Left ventricle myocardium superior (tissue), 1 donor: Measurements from ENCODE around the gene PARP8. TPM values are rescaled to one million over a fixed set of nuclear protein-coding genes. Genes with fewer than 3 reads are reported as not detected.

Experiments used
- ATAC-seq: fragments of 200-7000 bp; cut with Tn5 transposase; one replicate; pipeline ENCODE4 v1.9.1; 2020; ENCODE audit warnings: mild to moderate bottlenecking, moderate library complexity
- DNase-seq: peaks from one replicate; pipeline ENCODE4 v3.0.0-alpha.2; 2020
- intact Hi-C: fragments of 100-400 bp; cut with micrococcal nuclease; formaldehyde crosslinking; loops from one replicate; pipeline ENCODE4 v1.11.0; 2022
- total RNA-seq: library from RNA; stranded (reverse); fragmentation: NEBNext Ultra II Directional; extraction: Animal tissue kit (Norgen Biotek cat#: 25700); gene quantifications from one replicate; pipeline ENCODE4 v1.2.1, GENCODE V29; 2021
- donor health status: DM: no; HTN: yes; CAD: no; lungs with severe emphysema.

The PARP8 gene
- total RNA-seq, 1 donor from 2014 or later: 6.2 TPM

DNA sequence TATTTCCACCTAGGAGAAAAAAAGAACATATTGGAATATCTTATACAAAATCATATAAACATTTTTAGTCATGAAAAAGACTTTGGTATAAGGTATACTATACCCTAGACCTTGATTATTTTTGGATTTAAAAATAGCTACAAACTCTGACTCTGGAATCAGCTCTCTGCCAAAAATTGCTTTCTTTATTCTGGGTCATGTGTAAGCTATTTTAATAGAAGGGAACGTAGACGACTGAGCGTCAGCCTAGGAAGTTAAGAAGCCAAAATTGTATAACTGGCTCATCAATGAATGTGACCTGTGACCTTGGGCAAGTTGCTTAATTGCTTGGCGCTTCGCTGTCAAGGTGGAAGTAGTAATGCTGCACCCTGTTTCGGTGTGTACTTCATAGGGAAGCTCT is 157.1 kb downstream of the PARP8 start:
- peak; percentile 79 for ATAC-seq
- no peak for DNase-seq
- intact Hi-C loops: no loop called here

- peak; percentile 51 for ATAC-seq
- intact Hi-C loops: no loop called here
- DNase-seq: no peak
Observed at GRCh38 chr5:50824109-50824508, 157.7 kb downstream of the PARP8 start.

DNA sequence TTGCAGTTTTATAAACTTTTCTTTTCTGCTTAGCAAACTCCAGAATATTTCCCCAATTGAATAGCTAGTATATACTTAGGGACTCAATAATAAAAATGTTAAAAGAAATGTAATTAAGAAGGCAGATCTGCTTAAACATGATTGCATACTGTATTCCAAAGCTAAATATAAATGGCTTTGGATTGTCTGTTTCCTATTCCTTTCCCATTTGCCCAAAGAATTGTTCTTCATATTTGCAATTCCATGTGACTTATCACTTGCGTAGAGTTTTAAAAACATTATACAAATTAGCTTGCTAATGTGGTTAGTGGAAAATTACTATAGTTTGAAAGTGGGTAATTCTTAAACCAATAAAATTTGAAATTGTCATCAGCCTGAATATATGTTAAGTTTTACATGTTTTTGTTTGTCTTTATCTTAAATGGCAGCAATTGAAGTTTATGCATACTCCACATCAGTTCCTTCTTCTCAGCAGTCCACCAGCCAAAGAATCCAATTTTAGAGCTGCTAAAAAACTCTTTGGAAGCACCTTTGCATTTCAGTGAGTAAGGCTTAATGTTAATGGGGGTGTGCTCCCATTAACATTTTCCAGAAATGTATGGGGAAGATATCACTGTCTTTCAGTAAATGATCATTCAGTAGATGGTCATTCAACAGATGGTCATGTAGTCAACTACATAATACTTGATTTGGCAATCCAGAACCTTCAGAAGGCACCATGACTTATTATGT is 161.2 kb downstream of the PARP8 start:
- DNase-seq (no peak), ATAC-seq (no peak)
- intact Hi-C loops: no loop called here

DNA sequence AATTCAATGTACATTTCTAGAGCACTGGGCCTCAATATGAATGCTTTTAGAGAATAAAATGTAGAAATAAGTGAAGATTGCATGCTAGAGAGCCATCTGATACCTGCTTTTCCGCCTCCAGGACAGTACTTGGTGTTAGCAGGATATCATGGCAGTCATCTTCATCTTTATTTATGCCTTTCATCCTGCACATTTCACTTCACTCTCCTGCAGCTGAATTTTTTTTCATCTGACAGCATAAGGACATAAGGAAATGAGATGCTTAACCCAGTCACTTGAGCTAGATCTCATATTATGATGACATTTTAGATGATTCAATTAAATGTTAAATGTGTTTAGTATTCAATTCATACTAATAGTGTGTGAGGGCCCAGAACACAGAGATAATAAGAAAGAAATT is 162.6 kb downstream of the PARP8 start:
- ATAC-seq (no peak), DNase-seq (no peak)

GRCh38 chr5:50832657-50833284 is 166.3 kb downstream of the PARP8 start:
- DNase-seq (no peak), ATAC-seq (no peak)
- intact Hi-C loops: no loop called here

More for the DNA sequence above, 162.6 kb downstream of the PARP8 start:
- intact Hi-C loops: no loop called here

- DNase-seq (no peak), ATAC-seq (no peak)
- intact Hi-C loops: no loop called here
Observed at GRCh38 chr5:50836356-50836755, 169.9 kb downstream of the PARP8 start.

GRCh38 chr5:50839472-50839871 is 173.0 kb downstream of the PARP8 start:
- DNase-seq: no peak
- ATAC-seq: no peak
- intact Hi-C loops: no loop called here

DNA sequence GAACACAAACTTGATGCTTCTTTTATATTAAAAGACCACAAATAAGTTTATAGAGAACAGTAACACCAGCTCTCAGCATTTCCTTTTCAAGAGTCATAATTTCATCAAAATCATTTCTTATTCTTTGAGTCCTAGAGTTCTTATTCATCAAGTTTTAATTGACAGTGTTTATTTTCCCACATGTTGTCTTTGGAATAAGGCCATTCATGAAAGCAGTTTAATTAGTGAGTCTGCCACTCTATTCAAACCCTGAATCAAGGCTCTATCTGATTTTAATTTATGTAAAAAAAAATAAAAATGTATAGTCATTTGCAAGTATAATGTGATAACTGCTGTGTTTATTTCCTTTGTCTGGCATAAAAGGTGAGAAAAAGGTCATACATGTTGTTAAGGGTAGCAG is 176.7 kb downstream of the PARP8 start:
- intact Hi-C loops: no loop called here
- no peak for ATAC-seq
- DNase-seq: no peak

DNA sequence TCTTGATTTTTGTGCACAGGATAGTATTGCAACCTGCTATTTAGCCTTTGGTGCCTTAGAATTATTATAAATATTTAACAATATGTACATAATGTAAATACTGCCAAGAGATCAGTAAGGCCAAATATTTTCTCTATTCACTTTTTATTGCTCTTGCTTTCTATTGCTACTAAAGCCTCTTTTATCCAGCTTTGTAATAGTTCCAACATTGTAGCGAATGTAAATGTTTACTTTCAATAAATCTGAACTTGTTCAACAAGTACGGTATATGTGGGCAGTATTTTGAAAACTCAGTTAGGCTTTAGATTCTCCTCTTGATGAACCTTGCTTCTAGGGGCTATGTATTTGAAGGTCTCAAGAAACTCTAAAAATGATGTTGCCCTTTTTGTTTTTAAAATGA is 179.8 kb downstream of the PARP8 start:
- ATAC-seq (no peak), DNase-seq (no peak)
- intact Hi-C loops: no loop called here

GRCh38 chr5:50849554-50849953 is 183.1 kb downstream of the PARP8 start:
- intact Hi-C loops: no loop called here
- DNase-seq: no peak
- no peak for ATAC-seq

GRCh38 chr5:50853151-50853550 is 186.7 kb downstream of the PARP8 start:
- intact Hi-C loops: no loop called here
- DNase-seq (peak; percentile 22), ATAC-seq (peak; percentile 69)

DNA sequence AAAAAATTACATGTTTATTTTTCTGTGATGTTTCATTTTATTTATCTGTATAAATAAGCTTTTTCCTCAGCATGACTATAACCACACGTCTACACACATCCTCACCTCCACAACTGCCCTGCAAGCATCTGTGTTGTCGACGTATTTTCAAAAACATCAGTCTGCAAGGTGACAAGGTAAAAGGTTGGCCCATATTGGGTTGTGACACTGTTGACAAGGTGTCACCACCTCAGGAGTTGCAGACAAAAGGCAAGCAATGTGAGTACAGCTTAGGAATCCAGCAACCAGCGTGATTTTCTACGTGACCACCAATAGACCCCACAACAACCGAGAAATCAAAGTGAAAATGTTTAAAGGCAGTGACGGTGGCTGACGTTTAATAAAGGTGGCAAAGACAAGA is 187.6 kb downstream of the PARP8 start:
- DNase-seq (no peak), ATAC-seq (no peak)
- intact Hi-C loops: no loop called here

DNA sequence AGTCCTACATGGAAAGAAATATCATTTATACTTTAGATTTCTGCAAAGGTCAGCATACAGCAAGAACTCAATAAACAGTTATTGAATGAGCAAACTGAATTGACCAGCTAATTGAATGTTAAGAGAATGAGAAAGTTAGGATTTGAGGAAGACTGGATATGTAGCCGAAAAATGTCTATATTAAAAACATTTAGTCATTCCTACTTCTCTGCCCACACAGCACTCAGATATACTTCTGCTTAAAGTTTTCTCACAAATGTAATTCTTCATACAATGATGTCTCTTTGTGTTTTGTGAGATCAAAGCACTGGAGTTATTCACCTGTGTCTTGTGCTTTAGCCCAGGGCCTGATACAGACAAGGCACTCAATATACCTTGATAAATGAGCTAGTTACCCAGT is 188.6 kb downstream of the PARP8 start:
- ATAC-seq: no peak
- intact Hi-C loops: no loop called here
- no peak for DNase-seq

DNA sequence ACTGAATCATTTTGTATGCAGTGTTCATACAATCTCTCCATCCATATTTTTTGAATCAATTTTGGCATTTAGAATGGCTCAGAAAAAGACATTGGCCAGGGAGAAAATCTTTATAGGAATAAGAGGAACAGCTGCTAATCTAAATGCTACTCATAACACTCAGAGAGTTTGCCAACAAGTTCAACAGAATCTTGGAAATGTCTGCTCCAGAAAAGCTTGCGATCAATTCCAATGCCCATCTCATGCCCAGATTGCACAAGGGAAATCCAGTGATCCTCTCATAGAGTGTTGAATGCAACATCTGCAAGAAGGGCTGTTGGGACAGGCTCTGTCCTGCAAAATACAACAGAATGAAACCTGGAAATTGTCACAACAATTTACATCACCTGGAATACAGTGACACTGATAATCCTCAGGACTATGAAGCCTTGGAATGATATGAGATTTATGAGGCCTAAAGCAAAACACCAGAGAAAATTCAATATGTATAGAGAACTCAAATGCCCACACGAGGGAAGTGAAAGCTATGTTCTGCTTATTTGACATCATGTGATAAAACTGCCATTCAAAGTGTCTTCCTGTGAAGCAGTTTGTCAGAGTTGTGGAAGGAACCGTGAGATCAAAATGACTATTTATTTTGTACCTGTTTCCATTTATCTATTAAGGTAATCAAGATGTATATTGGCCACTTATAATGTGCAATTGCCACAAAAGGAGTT is 190.1 kb downstream of the PARP8 start:
- intact Hi-C loops: no loop called here
- peak; percentile 19 for ATAC-seq
- no peak for DNase-seq

- intact Hi-C loops: no loop called here
- ATAC-seq (no peak), DNase-seq (no peak)
Observed at GRCh38 chr5:50863534-50864170, 197.2 kb downstream of the PARP8 start.

DNA sequence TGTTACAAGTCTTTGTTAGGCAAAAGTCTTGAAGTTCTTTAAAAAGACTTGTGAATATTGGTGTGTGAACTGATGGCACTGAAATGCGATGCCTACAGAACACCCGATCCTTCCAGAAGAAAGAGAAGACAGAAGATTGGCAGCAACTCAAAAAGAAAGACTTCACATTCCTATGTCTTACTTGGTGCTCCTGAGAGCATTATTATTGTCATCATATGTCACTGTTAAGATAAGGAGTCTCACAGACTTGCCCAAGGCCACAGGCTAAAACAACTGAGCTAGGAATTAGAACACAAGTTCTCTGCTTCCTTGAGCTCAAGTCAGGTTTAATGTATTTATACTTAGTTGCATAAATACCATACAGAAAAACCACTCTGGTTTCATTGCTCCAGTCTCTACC is 198.0 kb downstream of the PARP8 start:
- ATAC-seq (no peak), DNase-seq (no peak)
- intact Hi-C loops: no loop called here

DNA sequence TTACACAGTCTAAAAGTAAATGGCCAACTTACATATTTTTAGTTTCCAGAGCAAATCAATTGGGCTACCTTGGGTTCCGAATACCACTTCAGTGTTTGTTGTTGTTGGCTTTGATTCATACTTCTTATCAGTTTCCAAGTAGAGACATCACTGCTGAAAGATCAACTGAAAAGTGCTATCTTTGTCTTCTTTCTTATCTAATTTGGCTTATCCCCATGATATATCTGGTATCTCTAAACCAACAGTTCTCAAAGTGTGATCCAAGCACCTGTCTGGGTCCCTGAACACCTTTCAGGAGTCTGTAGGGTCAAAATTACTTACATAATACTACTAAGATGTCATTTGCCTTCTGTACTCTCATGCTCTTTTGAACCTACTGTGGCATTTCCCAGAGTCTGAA is 200.0 kb downstream of the PARP8 start:
- DNase-seq: no peak
- ATAC-seq: no peak
- intact Hi-C loops: no loop called here

DNA sequence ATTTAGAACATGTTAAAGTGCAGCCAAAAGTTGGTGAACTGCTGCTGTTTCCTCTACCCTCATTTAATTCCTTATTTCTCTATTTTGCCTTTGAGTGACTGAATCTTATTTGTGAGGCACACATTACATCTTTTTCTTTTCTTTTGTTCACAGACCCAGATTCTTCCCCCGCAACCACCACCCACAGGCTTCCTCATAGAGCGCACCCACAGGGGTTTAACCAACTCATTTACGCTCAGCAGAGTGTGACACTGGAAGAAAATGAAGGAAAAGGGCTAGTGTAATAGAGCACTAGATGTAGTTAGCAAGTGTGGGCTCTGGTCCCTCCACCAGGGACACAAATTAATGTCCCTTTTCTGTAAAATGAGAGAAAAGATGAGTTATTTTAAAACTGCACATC is 200.7 kb downstream of the PARP8 start:
- DNase-seq: no peak
- intact Hi-C loops: no loop called here

GRCh38 chr5:50873595-50874277 is 207.3 kb downstream of the PARP8 start:
- intact Hi-C loops: no loop called here
- ATAC-seq (no peak), DNase-seq (no peak)

More for the DNA sequence above, 200.7 kb downstream of the PARP8 start:
- ATAC-seq: no peak
